Heart left ventricle (tissue), 16 donors: ENCODE measurements around the gene HAUS2. TPM values are rescaled to one million over a fixed set of nuclear protein-coding genes. Genes with fewer than 3 reads are reported as not detected.

Experiments
- ATAC-seq, 4 donors: fragments of 200-7000 bp; cut with Tn5 transposase; one replicate each; pipeline ENCODE4 v1.9.1; 2020 to 2022; ENCODE audit warnings: moderate library complexity in 4 of 4, mild to moderate bottlenecking in 3 of 4, moderate number of reproducible peaks in 1 of 4
- DNase-seq, 5 donors: peaks; one replicate each; pipeline ENCODE4 v3.0.0-alpha.2; 2020
- H3K27ac ChIP-seq, 12 donors: fragments of 200-600 bp; sonication (generic) in 4 of 12; one replicate each; pipeline versions ENCODE4 v1.5.0 to v1.8.0; 2016 to 2022; ENCODE audit warnings: mild to moderate bottlenecking in 2 of 12
- H3K27me3 ChIP-seq, 9 donors: fragments of 200-600 bp; sonication (generic) in 2 of 9; one replicate each; pipeline versions ENCODE4 v1.5.1 to v1.8.0; 2016 to 2022; ENCODE audit warnings: mild to moderate bottlenecking in 3 of 9
- H3K36me3 ChIP-seq, 9 donors: fragments of 200-600 bp; sonication (generic) in 2 of 9; one replicate each; pipeline versions ENCODE4 v1.5.0 to v1.8.0; 2018 to 2022; ENCODE audit warnings: mild to moderate bottlenecking in 2 of 9
- H3K4me1 ChIP-seq, 12 donors: fragments of 200-600 bp; sonication (generic) in 4 of 12; one replicate each; pipeline versions ENCODE4 v1.5.0 to v1.8.0; 2016 to 2022; ENCODE audit warnings: mild to moderate bottlenecking in 3 of 12
- H3K4me3 ChIP-seq, 12 donors: fragments of 200-600 bp; sonication (generic) in 4 of 12; one replicate each; pipeline versions ENCODE4 v1.5.0 to v1.8.0; 2017 to 2022; ENCODE audit warnings: mild to moderate bottlenecking in 9 of 12, moderate library complexity in 4 of 12
- H3K9me3 ChIP-seq, 12 donors: fragments of 200-600 bp; sonication (generic) in 4 of 12; one replicate each; pipeline versions ENCODE4 v1.5.0 to v1.8.0; 2016 to 2022; ENCODE audit warnings: mild to moderate bottlenecking in 1 of 12
- CTCF ChIP-seq, 12 donors: fragments of 200-600 bp; sonication (generic) in 4 of 12; IDR thresholded peaks; one replicate each; pipeline versions ENCODE4 v1.5.0 to v1.8.0; 2018 to 2022; ENCODE audit warnings: antibody characterized with exemption in 12 of 12, mild to moderate bottlenecking in 5 of 12
- POLR2A ChIP-seq, 2 donors: fragments of 450-650 bp; IDR thresholded peaks; one replicate each; pipeline ENCODE4 v1.6.1; 2017; ENCODE audit warnings: antibody characterized with exemption in 2 of 2, mild to moderate bottlenecking in 2 of 2, moderate library complexity in 2 of 2
- WGBS, 4 donors: extraction: QIAGEN DNeasy Blood & Tissue Kit in 2 of 4; methylation state at CpG; one replicate each; pipeline versions ENCODE4 v1.1.5 to v1.1.7; 2013 to 2018; 5-methylcytosine and 5-hydroxymethylcytosine counted together
- intact Hi-C, 10 donors: fragments of 100-400 bp; cut with DNase I; formaldehyde crosslinking; loops; one replicate each; pipeline versions ENCODE4 v1.11.1 to v1.14.2; 2022
- polyA plus RNA-seq, 2 donors: library from polyadenylated mRNA; stranded (reverse); fragments of 200-250 nt; gene quantifications; one replicate each; pipeline ENCODE4 v1.2.3, GENCODE V29; 2013
- total RNA-seq, 9 donors: library from RNA; depleted of rRNA in 2 of 9; stranded (reverse); fragments of >200 nt in 2 of 9; fragmentation: NEBNext Ultra II Directional in 3 of 9; extraction: Animal tissue kit (Norgen Biotek cat#: 25700) in 3 of 9; gene quantifications; one replicate each; pipeline versions ENCODE4 v1.1.0 to v1.2.4, GENCODE V29; 2016 to 2023
- donor health status: ischemic (EF 13 %, LVEDD 7.1; RV severe dilation, severe dysfunction).
- donor health status: healthy with polysubstance abuse.
- donor health status: DM: no; HTN: yes; CAD: no.
- donor health status: DM: no; HTN: no; CAD: no.
- donor health status: ischemic (EF 25% LVEDD 6.9; RV normal size, moderate dysfunction).
- donor health status: ischemic (EF 25% LVEDD 5.7; RV mildly dilated, moderate dysfunction).
- donor health status: healthy.
- donor health status: DM: yes; HTN: yes; CAD: no.
- donor health status: ischemic (EF 35%, LVEDD 5.7; RV mildly dilated, moderate dysfunction).
- donor health status: nonischemic (EF 11% LVEDD 7.7; RV severe dilation, severe dysfunction).
- donor health status: DM: yes; HTN: yes; CAD: no.
- donor health status: PGD.
- donor health status: ischemic (EF 29% LVEDD 5.4; RV normal size, mild dysfunction).
- donor health status: nonischemic (EF 23%, LVEDD 6.1; RV moderate dilation, normal function).

HAUS2 gene
- total and polyA plus RNA-seq, 11 donors: 8.6 to 27.8 (median 13.7) TPM

- no peak for DNase-seq
- peaks cover 0 to 26% (median 1%) of the 10 kb centered on the region in 9 donors for H3K36me3 ChIP-seq
- TF ChIP-seq CTCF (IDR thresholded peaks at IDR 0.05): peak in 7 of 12 donors; percentile 13 to 42 (median 29)
- TF ChIP-seq POLR2A (IDR thresholded peaks at IDR 0.05): no peak
- H3K27me3 ChIP-seq: no peaks in the 10 kb centered on the region
- peak overlapping the region in 2 of 12 donors; percentile 11 to 80 for H3K27ac ChIP-seq
- intact Hi-C loops: no loop called here
- no peaks in the 10 kb centered on the region for H3K9me3 ChIP-seq
- 75 to 86% (median 82%) methylated on average over 9 to 10 of the region's 10 CpGs for WGBS, 4 donors
- H3K4me3 ChIP-seq: no peak overlapping the region
- peaks cover 0 to 63% (median 34%) of the 10 kb centered on the region in 12 donors for H3K4me1 ChIP-seq
- ATAC-seq: no peak
Observed at GRCh38 chr15:42591238-42591934, 42.7 kb downstream of the HAUS2 start.

GRCh38 chr15:42592716-42593115 lies 44.1 kb downstream of the HAUS2 start:
- intact Hi-C loops: no loop called here
- peaks cover 0 to 12% (median 0%) of the 10 kb centered on the region in 9 donors for H3K36me3 ChIP-seq
- 59 to 66% (median 64%) methylated on average over 3 of the region's 3 CpGs for WGBS, 4 donors
- H3K9me3 ChIP-seq: no peaks in the 10 kb centered on the region
- peaks cover 0 to 67% (median 35%) of the 10 kb centered on the region in 12 donors for H3K4me1 ChIP-seq
- ATAC-seq (no peak), DNase-seq (no peak)
- TF ChIP-seq CTCF (IDR thresholded peaks at IDR 0.05) (no peak), POLR2A (IDR thresholded peaks at IDR 0.05) (no peak)
- H3K27ac ChIP-seq: peak overlapping the region in 11 of 12 donors; percentile 35 to 83 (median 65)
- H3K4me3 ChIP-seq: peak overlapping the region in 1 of 12 donors; percentile 29
- H3K27me3 ChIP-seq: no peaks in the 10 kb centered on the region

GRCh38 chr15:42593143-42593542 lies 44.5 kb downstream of the HAUS2 start:
- TF ChIP-seq CTCF (IDR thresholded peaks at IDR 0.05) (no peak), POLR2A (IDR thresholded peaks at IDR 0.05) (no peak)
- DNase-seq (peak in 4 of 5 donors; percentile 51 to 62 (median 56)), ATAC-seq (peak; percentile 66 to 90 (median 86))
- H3K36me3 ChIP-seq: peaks cover 0 to 10% (median 0%) of the 10 kb centered on the region in 9 donors
- H3K4me1 ChIP-seq: peaks cover 0 to 62% (median 33%) of the 10 kb centered on the region in 12 donors
- H3K9me3 ChIP-seq: no peaks in the 10 kb centered on the region
- no peaks in the 10 kb centered on the region for H3K27me3 ChIP-seq
- WGBS, 4 donors: 39 to 53% (median 46%) methylated on average over 4 of the region's 4 CpGs
- intact Hi-C loops: no loop called here
- peak overlapping the region in 11 of 12 donors; percentile 35 to 83 (median 65) for H3K27ac ChIP-seq
- peak overlapping the region in 1 of 12 donors; percentile 29 for H3K4me3 ChIP-seq

- H3K4me3 ChIP-seq: no peak overlapping the region
- H3K27me3 ChIP-seq: no peaks in the 10 kb centered on the region
- ATAC-seq (no peak), DNase-seq (no peak)
- peaks cover 0 to 59% (median 29%) of the 10 kb centered on the region in 12 donors for H3K4me1 ChIP-seq
- 60 to 69% (median 69%) methylated on average over 5 of the region's 5 CpGs for WGBS, 4 donors
- H3K9me3 ChIP-seq: no peaks in the 10 kb centered on the region
- no peak for TF ChIP-seq CTCF (IDR thresholded peaks at IDR 0.05)
- no peak for TF ChIP-seq POLR2A (IDR thresholded peaks at IDR 0.05)
- peaks cover 0 to 16% (median 0%) of the 10 kb centered on the region in 9 donors for H3K36me3 ChIP-seq
- intact Hi-C loops: no loop called here
- peak overlapping the region in 11 of 12 donors; percentile 35 to 83 (median 65) for H3K27ac ChIP-seq
Observed at GRCh38 chr15:42594095-42594494, 45.5 kb downstream of the HAUS2 start.
